Erythroblast (primary cell): ENCODE measurements around the gene GALNT10.

ENCODE experiments used
- GATA1 ChIP-seq: IDR thresholded peaks from 2 replicates; pipeline ENCODE4 v1.6.1; 2011; ENCODE audit warnings: low read depth, mild to moderate bottlenecking, control low read depth, low read length, moderate library complexity
- POLR2A ChIP-seq: IDR thresholded peaks from 2 replicates; pipeline ENCODE4 v1.6.1; 2011; ENCODE audit warnings: mild to moderate bottlenecking, low read length

DNA sequence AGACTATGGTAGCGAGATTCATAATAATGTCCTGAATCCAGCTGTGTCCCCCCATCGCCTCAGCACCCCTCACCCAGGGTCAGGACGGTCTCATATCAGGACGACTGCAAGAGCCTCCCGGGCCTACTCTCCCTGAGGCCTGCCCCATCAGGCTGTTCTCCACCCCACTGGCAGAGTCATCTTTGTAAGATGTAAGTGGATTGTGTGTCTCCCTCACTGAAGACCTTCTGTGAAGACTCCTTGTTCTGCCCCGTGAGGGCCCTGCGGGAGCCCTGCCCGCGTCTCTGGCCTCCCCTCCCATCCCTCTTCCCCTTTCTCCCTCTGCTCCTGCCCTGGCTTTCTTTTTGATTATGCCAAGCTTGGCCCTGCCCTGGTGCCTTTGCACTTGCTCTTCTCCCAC is 211.4 kb downstream of the GALNT10 start:
- TF ChIP-seq POLR2A = no peak
- TF ChIP-seq GATA1 = no peak
